Measurements from ENCODE around the gene KIF20B. TPM values are rescaled to one million over a fixed set of nuclear protein-coding genes. Genes with fewer than 3 reads are reported as not detected.
A peak's percentile ranks its signal among the peaks of the same experiment; 100 is the strongest.

The KIF20B gene
- total and polyA plus RNA-seq, 2 of the 13 experiments (the other 11 are each of a cell fraction or from before 2014, with no cell fraction given), result 3.5 to 38.6 TPM

DNA sequence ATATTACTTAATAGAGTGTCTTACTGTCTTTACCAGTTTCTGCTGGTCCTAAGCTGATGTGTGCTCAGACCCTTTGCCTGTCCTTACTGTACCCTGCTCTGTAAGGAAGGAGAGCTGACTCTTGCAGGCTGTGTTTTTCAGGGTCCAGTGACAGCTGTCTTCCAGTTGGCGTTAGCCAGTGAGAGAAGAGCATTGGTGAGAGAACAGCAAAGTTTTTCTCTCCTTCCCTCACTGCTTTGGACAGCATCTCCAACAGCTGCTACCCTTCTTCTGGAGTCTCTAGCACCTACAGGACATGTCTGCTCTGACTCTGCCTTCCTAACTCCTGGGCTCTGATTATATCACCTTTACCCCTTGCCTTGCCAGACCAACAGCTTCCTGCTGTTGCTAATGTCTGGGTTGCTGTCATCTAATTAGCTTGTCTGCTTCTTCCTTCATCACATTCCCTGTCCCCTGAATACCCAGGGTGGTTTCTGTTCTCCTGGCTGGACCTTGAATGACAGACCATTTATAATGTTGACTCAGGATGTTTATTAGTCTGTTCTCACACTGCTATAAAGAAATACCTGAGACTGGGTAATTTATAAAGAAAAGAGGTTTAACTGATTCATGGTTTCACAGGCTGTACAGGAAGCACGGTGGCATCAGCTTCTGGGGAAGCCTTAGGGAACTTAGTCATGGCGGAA lies 32.9 kb upstream of the KIF20B start:
- no peaks in the 10 kb centered on the region for H3K27me3 ChIP-seq (ENCODE audit: control insufficient read depth in 1 of 2, insufficient read depth in 2 of 2, low read length in 2 of 2)
- WGBS (ENCODE audit: low lambda C conversion rate), result 75% methylated on average over 3 of the region's 3 CpGs
- no peaks in the 10 kb centered on the region for H3K9me3 ChIP-seq (ENCODE audit: low read length)
- no TSS peak for BruUV-seq (replicated peaks)
- ChIA-PET CTCF (ENCODE audit: low intra/inter-chr PET ratio, low total read pairs) (no interaction called here), POLR2A (interaction anchor here (1.5 to 2.2 kb wide), 2 partner anchors 25 to 33 kb away, joined by 5 to 16 read pairs; partner anchors contain the start of gene KIF20B)
- in situ Hi-C loops (cut with HindIII; ENCODE audit: extremely low pct_ligation_motif_present, low pct_unique_long_range_greater_than_20kb), result no loop called here
- H3K79me2 ChIP-seq (ENCODE audit: insufficient read depth, low read length), result no peaks in the 10 kb centered on the region
- no peaks in the 10 kb centered on the region for H3K36me3 ChIP-seq (replicated peaks in 1 of 2; ENCODE audit: control insufficient read depth in 1 of 2, insufficient read depth in 2 of 2, low read length in 2 of 2)
- H3K27ac ChIP-seq (ENCODE audit: extremely low read length, insufficient read depth, low read length), result no peak overlapping the region
- intact Hi-C loops (cut with micrococcal nuclease; ENCODE audit: unreplicated experiment), result no loop called here
- H2AFZ ChIP-seq (ENCODE audit: low read length), result peak overlapping the region; percentile 17
- H3K4me1 ChIP-seq (ENCODE audit: insufficient read depth, low read length), result peaks cover 40% of the 10 kb centered on the region
- DNase-seq (ENCODE audit: low spot score) (peak; percentile 48), ATAC-seq (peak; percentile 68), FAIRE-seq (no peak)
- no peak overlapping the region for H3K9ac ChIP-seq (ENCODE audit: insufficient read depth, low read depth, low read length)
- peak overlapping the region; percentile 40 for H3K4me2 ChIP-seq (ENCODE audit: low read depth, low read length)
- no peak overlapping the region for H3K4me3 ChIP-seq (replicated peaks in 1 of 3; ENCODE audit: insufficient read depth in 1 of 3, low read depth in 2 of 3, low read length in 3 of 3)
- H4K20me1 ChIP-seq (ENCODE audit: insufficient read depth, low read length), result no peaks in the 10 kb centered on the region
- TF ChIP-seq HIVEP1 (CRISPR knock-in tag; IDR thresholded peaks at IDR 0.05) (no peak), SATB2 (CRISPR knock-in tag; IDR thresholded peaks at IDR 0.05) (no peak), ZNF329 (CRISPR knock-in tag; IDR thresholded peaks at IDR 0.05; ENCODE audit: low read depth) (no peak), HMG20A (CRISPR knock-in tag; IDR thresholded peaks at IDR 0.05; ENCODE audit: borderline replicate concordance) (0 out of 2 replicates have a peak, but pooled peaks have one; percentile 23), NRL (CRISPR knock-in tag; IDR thresholded peaks at IDR 0.05; ENCODE audit: borderline replicate concordance) (no peak), FUBP1 (CRISPR knock-in tag; IDR thresholded peaks at IDR 0.05; ENCODE audit: borderline replicate concordance) (no peak), ZFP36L1 (CRISPR knock-in tag; IDR thresholded peaks at IDR 0.05) (no peak), XBP1 (CRISPR knock-in tag; IDR thresholded peaks at IDR 0.05) (no peak), PATZ1 (CRISPR knock-in tag; IDR thresholded peaks at IDR 0.05) (no peak), NR3C1 (CRISPR knock-in tag; IDR thresholded peaks at IDR 0.05) (no peak), RBAK (CRISPR knock-in tag; IDR thresholded peaks at IDR 0.05) (no peak), ARNT (IDR thresholded peaks at IDR 0.05) (no peak)
- TF ChIP-seq, protein P1, sequence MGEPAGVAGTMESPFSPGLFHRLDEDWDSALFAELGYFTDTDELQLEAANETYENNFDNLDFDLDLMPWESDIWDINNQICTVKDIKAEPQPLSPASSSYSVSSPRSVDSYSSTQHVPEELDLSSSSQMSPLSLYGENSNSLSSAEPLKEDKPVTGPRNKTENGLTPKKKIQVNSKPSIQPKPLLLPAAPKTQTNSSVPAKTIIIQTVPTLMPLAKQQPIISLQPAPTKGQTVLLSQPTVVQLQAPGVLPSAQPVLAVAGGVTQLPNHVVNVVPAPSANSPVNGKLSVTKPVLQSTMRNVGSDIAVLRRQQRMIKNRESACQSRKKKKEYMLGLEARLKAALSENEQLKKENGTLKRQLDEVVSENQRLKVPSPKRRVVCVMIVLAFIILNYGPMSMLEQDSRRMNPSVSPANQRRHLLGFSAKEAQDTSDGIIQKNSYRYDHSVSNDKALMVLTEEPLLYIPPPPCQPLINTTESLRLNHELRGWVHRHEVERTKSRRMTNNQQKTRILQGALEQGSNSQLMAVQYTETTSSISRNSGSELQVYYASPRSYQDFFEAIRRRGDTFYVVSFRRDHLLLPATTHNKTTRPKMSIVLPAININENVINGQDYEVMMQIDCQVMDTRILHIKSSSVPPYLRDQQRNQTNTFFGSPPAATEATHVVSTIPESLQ (CRISPR knock-in tag; conservative IDR thresholded peaks at IDR 0.05), result no peak
- TF ChIP-seq, protein P2, sequence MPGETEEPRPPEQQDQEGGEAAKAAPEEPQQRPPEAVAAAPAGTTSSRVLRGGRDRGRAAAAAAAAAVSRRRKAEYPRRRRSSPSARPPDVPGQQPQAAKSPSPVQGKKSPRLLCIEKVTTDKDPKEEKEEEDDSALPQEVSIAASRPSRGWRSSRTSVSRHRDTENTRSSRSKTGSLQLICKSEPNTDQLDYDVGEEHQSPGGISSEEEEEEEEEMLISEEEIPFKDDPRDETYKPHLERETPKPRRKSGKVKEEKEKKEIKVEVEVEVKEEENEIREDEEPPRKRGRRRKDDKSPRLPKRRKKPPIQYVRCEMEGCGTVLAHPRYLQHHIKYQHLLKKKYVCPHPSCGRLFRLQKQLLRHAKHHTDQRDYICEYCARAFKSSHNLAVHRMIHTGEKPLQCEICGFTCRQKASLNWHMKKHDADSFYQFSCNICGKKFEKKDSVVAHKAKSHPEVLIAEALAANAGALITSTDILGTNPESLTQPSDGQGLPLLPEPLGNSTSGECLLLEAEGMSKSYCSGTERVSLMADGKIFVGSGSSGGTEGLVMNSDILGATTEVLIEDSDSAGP (CRISPR knock-in tag; IDR thresholded peaks at IDR 0.05; ENCODE audit: borderline replicate concordance), result no peak
- TF ChIP-seq, protein P3, sequence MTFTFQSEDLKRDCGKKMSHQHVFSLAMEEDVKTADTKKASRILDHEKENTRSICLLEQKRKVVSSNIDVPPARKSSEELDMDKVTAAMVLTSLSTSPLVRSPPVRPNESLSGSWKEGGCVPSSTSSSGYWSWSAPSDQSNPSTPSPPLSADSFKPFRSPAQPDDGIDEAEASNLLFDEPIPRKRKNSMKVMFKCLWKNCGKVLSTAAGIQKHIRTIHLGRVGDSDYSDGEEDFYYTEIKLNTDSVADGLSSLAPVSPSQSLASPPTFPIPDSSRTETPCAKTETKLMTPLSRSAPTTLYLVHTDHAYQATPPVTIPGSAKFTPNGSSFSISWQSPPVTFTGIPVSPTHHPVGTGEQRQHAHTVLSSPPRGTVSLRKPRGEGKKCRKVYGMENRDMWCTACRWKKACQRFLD (CRISPR knock-in tag; IDR thresholded peaks at IDR 0.05; ENCODE audit: borderline replicate concordance), result no peak
